Activated B cell treated with CpG ODN at 0.5 μM for 24 hours (primary cell): ENCODE data around the gene KLF1. TPM values are rescaled to one million over a fixed set of nuclear protein-coding genes. Genes with fewer than 3 reads are reported as not detected.

Source experiments
- ATAC-seq: fragments of 200-7000 bp; cut with Tn5 transposase; one replicate; pipeline ENCODE4 v1.10.0; 2021; ENCODE audit warnings: low read depth, mild to moderate bottlenecking, moderate library complexity
- CTCF ChIA-PET: fragments of 350-600 bp; sonication (Branson Sonifier 250); formaldehyde crosslinking; loops from one replicate; lab custom pipeline; 2021; ENCODE audit warnings: antibody characterized with exemption; lab: Charles Lee
- POLR2A ChIA-PET: fragments of 350-600 bp; sonication (Branson Sonifier 250); formaldehyde crosslinking; loops from one replicate; lab custom pipeline; 2021; ENCODE audit warnings: antibody characterized with exemption; lab: Charles Lee
- DNase-seq: peaks from one replicate; pipeline ENCODE4 v3.0.0; 2022
- H3K27ac Mint-ChIP-seq: one replicate; pipeline ENCODE4 v1.8.0; 2020; ENCODE audit warnings: mixed read lengths
- H3K27me3 Mint-ChIP-seq: one replicate; pipeline ENCODE4 v1.8.0; 2021; ENCODE audit warnings: mixed read lengths
- H3K36me3 Mint-ChIP-seq: one replicate; pipeline ENCODE4 v1.8.0; 2021; ENCODE audit warnings: low read depth, mixed read lengths
- H3K4me1 Mint-ChIP-seq: one replicate; pipeline ENCODE4 v1.8.0; 2021; ENCODE audit warnings: mixed read lengths
- H3K4me3 Mint-ChIP-seq: one replicate; pipeline ENCODE4 v1.8.0; 2020; ENCODE audit warnings: mild to moderate bottlenecking, mixed read lengths
- H3K9me3 Mint-ChIP-seq: one replicate; pipeline ENCODE4 v1.8.0; 2020; ENCODE audit warnings: mixed read lengths
- intact Hi-C: fragments of 100-400 bp; cut with micrococcal nuclease; formaldehyde crosslinking; loops from one replicate; pipeline ENCODE4 v1.15.1; 2024
- total RNA-seq: library from RNA; stranded (reverse); gene quantifications from 2 replicates; pipeline ENCODE4 v1.2.3, GENCODE V29; 2022
- TF ChIP-seq, protein P1 (sequence below): fragments of 200-600 bp; IDR thresholded peaks from one replicate; pipeline ENCODE4 v1.8.0; 2022; ENCODE audit warnings: antibody characterized with exemption, mild to moderate bottlenecking

The KLF1 gene
- total RNA-seq, 1 donor from 2014 or later, result not detected

DNA sequence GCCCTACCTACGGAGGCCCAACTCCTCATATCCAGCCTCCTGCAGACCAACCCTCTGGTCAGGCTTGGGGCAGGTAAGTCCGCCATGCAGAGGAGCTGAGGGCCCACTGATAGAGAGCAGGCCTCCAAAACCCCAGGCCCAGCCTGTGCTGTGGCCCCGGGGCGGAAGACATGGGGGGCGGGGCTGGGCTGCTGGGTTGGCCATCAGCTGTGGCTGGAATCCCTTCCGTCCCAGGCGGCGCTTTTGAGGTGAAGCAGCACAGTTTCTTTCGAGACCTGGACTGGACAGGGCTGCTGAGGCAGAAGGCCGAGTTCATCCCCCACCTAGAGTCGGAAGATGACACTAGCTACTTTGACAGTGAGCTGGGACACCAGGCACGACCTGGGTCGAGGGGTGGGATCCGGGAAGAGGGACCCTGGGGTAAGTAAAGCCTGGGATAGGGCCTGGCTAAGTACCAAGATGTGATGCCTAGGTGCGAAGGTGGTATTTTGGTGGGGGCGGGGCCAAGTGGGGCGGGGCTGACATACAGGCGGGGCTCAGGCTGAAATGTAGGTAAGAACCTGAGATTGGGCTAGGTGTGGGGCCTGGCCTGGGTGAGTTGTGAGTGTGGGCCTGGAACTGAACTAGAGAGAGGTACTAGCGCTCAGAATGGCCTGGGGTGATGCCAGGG, 21.1 kb downstream of the KLF1 start:
- H3K4me1 Mint-ChIP-seq, result peaks cover 13% of the 10 kb centered on the region
- TF ChIP-seq, protein P1, sequence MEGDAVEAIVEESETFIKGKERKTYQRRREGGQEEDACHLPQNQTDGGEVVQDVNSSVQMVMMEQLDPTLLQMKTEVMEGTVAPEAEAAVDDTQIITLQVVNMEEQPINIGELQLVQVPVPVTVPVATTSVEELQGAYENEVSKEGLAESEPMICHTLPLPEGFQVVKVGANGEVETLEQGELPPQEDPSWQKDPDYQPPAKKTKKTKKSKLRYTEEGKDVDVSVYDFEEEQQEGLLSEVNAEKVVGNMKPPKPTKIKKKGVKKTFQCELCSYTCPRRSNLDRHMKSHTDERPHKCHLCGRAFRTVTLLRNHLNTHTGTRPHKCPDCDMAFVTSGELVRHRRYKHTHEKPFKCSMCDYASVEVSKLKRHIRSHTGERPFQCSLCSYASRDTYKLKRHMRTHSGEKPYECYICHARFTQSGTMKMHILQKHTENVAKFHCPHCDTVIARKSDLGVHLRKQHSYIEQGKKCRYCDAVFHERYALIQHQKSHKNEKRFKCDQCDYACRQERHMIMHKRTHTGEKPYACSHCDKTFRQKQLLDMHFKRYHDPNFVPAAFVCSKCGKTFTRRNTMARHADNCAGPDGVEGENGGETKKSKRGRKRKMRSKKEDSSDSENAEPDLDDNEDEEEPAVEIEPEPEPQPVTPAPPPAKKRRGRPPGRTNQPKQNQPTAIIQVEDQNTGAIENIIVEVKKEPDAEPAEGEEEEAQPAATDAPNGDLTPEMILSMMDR, result no peak
- DNase-seq (no peak), ATAC-seq (no peak)
- CTCF ChIA-PET, result no interaction called here
- intact Hi-C loops, result loop anchor here (2.0 kb wide), 1 partner anchor 25 kb away; the partner anchor contains the start of gene GCDH
- no peak overlapping the region for H3K4me3 Mint-ChIP-seq
- H3K27me3 Mint-ChIP-seq, result peaks cover 4% of the 10 kb centered on the region
- POLR2A ChIA-PET, result no interaction called here
- H3K36me3 Mint-ChIP-seq, result no peaks in the 10 kb centered on the region
- H3K9me3 Mint-ChIP-seq, result no peaks in the 10 kb centered on the region
- no peak overlapping the region for H3K27ac Mint-ChIP-seq

DNA sequence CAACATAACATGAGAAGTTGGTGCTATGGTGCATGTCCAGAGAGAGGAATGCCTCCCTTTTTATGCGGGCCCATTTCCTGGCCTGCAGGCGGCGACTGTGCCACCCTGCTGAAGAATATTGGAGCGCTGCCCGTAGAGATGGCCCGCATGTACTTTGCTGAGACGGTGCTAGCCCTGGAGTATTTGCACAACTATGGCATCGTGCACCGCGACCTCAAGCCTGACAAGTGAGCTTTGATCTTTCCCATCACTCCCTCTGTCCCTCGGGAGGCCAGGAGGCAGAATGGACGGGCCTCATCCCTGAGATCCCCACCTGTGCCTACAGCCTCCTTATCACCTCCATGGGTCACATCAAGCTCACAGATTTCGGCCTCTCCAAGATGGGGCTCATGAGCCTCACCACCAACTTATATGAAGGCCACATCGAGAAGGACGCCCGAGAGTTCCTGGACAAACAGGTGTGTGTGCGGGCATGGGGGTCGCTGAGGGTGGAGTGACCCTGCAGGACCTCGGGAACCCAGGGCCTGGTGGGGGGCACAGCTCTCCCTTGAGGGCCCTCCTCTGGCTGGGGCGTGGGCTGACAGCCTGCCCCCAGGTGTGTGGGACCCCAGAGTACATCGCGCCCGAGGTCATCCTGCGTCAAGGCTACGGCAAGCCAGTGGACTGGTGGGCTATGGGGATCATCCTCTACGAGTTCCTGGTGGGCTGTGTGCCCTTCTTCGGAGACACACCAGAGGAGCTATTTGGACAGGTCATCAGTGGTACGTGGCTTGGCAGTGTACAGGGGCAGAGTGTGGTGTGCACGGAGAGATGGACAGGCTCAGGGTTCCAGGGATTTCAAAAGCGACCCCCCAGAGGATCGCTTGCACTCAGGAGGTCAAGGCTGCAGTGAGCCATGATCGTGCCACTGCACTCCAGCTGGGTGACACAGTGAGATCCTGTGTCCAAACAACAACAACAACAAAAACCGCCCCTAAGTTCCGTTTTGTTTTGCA, 22.0 kb downstream of the KLF1 start:
- H3K4me1 Mint-ChIP-seq, result peaks cover 13% of the 10 kb centered on the region
- H3K4me3 Mint-ChIP-seq, result no peak overlapping the region
- TF ChIP-seq, protein P1, result no peak
- ATAC-seq (no peak), DNase-seq (no peak)
- ChIA-PET CTCF (no interaction called here), POLR2A (no interaction called here)
- peaks cover 4% of the 10 kb centered on the region for H3K27me3 Mint-ChIP-seq
- no peak overlapping the region for H3K27ac Mint-ChIP-seq
- no peaks in the 10 kb centered on the region for H3K9me3 Mint-ChIP-seq
- H3K36me3 Mint-ChIP-seq, result no peaks in the 10 kb centered on the region
- intact Hi-C loops, result no loop called here

DNA sequence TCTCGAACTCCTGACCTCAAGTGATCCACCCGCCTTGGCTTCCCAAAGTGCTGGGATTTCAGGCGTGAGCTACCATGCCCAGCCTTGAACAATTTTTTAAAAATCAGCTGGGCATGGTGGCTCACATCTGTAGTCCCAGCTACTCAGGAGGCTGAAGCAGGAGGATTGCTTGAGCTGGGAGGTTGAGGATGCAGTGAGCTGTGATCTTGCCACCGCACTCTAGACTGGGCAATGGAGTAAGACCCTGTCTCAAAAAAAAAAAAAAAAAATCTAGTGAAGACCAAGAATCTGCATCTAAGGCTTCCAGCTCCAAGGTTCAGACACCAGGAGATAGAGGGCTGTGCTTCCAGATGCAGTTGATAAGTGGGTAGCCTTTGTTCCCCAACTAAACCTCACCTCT, 22.9 kb downstream of the KLF1 start:
- no peaks in the 10 kb centered on the region for H3K9me3 Mint-ChIP-seq
- no peak overlapping the region for H3K27ac Mint-ChIP-seq
- POLR2A ChIA-PET, result no interaction called here
- TF ChIP-seq, protein P1, result no peak
- no peak overlapping the region for H3K4me3 Mint-ChIP-seq
- CTCF ChIA-PET, result no interaction called here
- H3K4me1 Mint-ChIP-seq, result peaks cover 13% of the 10 kb centered on the region
- peaks cover 4% of the 10 kb centered on the region for H3K27me3 Mint-ChIP-seq
- intact Hi-C loops, result no loop called here
- ATAC-seq, result no peak
- no peaks in the 10 kb centered on the region for H3K36me3 Mint-ChIP-seq
- DNase-seq, result no peak

DNA sequence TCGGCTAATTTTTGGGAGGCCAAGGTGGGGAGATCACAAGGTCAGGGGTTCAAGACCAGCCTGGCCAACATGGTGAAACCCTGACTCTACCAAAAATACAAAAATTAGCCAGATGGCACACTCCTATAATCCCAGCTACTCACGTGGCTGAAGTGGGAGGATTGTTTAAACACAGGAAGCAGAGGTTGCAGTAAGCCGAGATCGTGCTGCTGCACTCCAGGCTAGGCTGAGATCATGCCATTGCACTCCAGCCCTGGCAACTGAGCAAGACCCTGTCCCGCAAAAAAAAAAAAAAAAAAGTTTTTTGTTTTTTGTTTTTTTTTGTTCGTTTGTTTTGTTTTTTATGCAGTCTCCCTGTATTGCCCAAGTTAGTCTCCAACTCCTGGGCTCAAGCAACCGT, 27.5 kb downstream of the KLF1 start:
- H3K4me3 Mint-ChIP-seq, result no peak overlapping the region
- intact Hi-C loops, result no loop called here
- no peak for ATAC-seq
- peaks cover 8% of the 10 kb centered on the region for H3K9me3 Mint-ChIP-seq
- no peaks in the 10 kb centered on the region for H3K36me3 Mint-ChIP-seq
- TF ChIP-seq, protein P1, result no peak
- ChIA-PET POLR2A (no interaction called here), CTCF (no interaction called here)
- no peak for DNase-seq
- peaks cover 2% of the 10 kb centered on the region for H3K27me3 Mint-ChIP-seq
- H3K4me1 Mint-ChIP-seq, result no peaks in the 10 kb centered on the region
- no peak overlapping the region for H3K27ac Mint-ChIP-seq
